GM19395 (cell line): Measurements from ENCODE around the gene RET.

Experiments
- ATAC-seq: cut with Tn5 transposase; IDR thresholded peaks from one replicate; pipeline ENCODE4 v1.9.1; 2021; ENCODE audit warnings: mild to moderate bottlenecking, moderate library complexity; ENCODE audit not compliant: unreplicated experiment

Gene RET

GRCh38 chr10:43160046-43160920 lies 83.4 kb downstream of the RET start:
- peak; percentile 64 for ATAC-seq

- peak; percentile 78 for ATAC-seq
These were observed 84.0 kb downstream of the RET start for GRCh38 chr10:43160921-43161255.

GRCh38 chr10:43162604-43163003 lies 85.7 kb downstream of the RET start:
- no peak for ATAC-seq

GRCh38 chr10:43166207-43166879 lies 89.5 kb downstream of the RET start:
- ATAC-seq: no peak

GRCh38 chr10:43166880-43167497 lies 90.1 kb downstream of the RET start:
- peak; percentile 77 for ATAC-seq

GRCh38 chr10:43167498-43167889 lies 90.6 kb downstream of the RET start:
- no peak for ATAC-seq

- ATAC-seq: no peak
These were observed 93.6 kb downstream of the RET start for GRCh38 chr10:43170491-43170890.

GRCh38 chr10:43172645-43173044 lies 95.8 kb downstream of the RET start:
- ATAC-seq: no peak

GRCh38 chr10:43173120-43173519 lies 96.3 kb downstream of the RET start:
- ATAC-seq: no peak

- ATAC-seq: no peak
These were observed 98.1 kb downstream of the RET start for GRCh38 chr10:43174969-43175368.

- no peak for ATAC-seq
These were observed 99.4 kb downstream of the RET start for GRCh38 chr10:43176271-43176670.

- no peak for ATAC-seq
These were observed 100.7 kb downstream of the RET start for GRCh38 chr10:43177595-43177994.
